Endothelial cell (in vitro differentiated cells): ENCODE data around the gene ITPR3. TPM values are rescaled to one million over a fixed set of nuclear protein-coding genes. Genes with fewer than 3 reads are reported as not detected.
A peak's percentile ranks its signal among the peaks of the same experiment; 100 is the strongest.

ENCODE experiments used
- DNase-seq: peaks from one replicate; pipeline ENCODE4 v3.0.0; 2021; ENCODE audit warnings: low spot score
- H3K27ac Mint-ChIP-seq: one replicate; pipeline ENCODE4 v1.8.0; 2021; ENCODE audit warnings: mixed read lengths, inconsistent platforms; ENCODE audit not compliant: unreplicated experiment
- H3K27me3 Mint-ChIP-seq: one replicate; pipeline ENCODE4 v1.8.0; 2021; ENCODE audit warnings: mild to moderate bottlenecking, moderate library complexity, mixed read lengths, inconsistent platforms; ENCODE audit not compliant: unreplicated experiment
- H3K36me3 Mint-ChIP-seq: one replicate; pipeline ENCODE4 v1.8.0; 2021; ENCODE audit warnings: mild to moderate bottlenecking, low read depth, mixed read lengths, inconsistent platforms; ENCODE audit not compliant: unreplicated experiment
- H3K4me1 Mint-ChIP-seq: one replicate; pipeline ENCODE4 v1.8.0; 2021; ENCODE audit warnings: mild to moderate bottlenecking, mixed read lengths, inconsistent platforms; ENCODE audit not compliant: unreplicated experiment
- H3K4me3 Mint-ChIP-seq: one replicate; pipeline ENCODE4 v1.8.0; 2021; ENCODE audit warnings: mild to moderate bottlenecking, mixed read lengths, inconsistent platforms; ENCODE audit not compliant: unreplicated experiment
- H3K9me3 Mint-ChIP-seq: one replicate; pipeline ENCODE4 v1.8.0; 2021; ENCODE audit warnings: mixed read lengths, inconsistent platforms; ENCODE audit not compliant: unreplicated experiment
- total RNA-seq: library from RNA; stranded (reverse); fragmentation: NEBNext Ultra II Directional; extraction: Animal tissue kit (Norgen Biotek cat#: 25700); gene quantifications from one replicate; pipeline ENCODE4 v1.2.1, GENCODE V29; 2021; ENCODE audit not compliant: unreplicated experiment
- TF ChIP-seq, protein P1 (sequence below): fragments of 200-600 bp; sonication (generic); IDR thresholded peaks from one replicate; pipeline ENCODE4 v1.5.0; 2021; ENCODE audit warnings: antibody characterized with exemption; ENCODE audit not compliant: unreplicated experiment

Gene ITPR3
- total RNA-seq, 1 donor from 2014 or later = 124 TPM

DNA sequence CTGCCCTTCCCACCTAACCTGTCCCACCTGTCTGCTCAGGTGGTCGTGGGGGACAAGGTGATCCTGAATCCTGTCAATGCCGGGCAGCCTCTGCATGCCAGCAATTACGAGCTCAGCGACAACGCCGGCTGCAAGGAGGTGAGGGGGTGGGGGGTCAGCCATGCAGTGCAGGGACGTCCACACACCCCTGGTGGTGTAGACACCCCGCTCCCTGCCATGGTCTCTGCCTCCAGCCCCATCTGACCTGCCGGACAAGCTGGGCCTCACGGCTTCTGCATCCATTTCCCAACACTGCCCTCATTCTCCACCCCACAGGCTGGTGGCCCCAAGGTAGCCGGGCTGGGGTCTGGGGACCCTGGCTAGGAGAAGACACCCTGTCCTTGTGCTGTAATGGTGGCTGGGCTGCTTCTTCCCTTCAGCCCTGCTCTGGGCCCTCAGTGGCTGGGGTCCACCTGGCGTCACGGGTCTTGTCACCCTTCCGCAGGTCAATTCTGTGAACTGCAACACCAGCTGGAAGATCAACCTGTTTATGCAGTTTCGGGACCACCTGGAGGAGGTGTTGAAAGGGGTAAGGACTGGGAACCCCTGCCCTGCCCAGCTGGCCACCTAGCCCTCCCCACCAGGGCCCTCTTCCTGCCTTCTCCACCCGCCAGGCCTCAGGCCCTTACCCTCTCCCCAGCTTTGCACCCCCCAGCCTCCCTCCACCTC lies 38.0 kb downstream of the ITPR3 start:
- TF ChIP-seq, protein P1, sequence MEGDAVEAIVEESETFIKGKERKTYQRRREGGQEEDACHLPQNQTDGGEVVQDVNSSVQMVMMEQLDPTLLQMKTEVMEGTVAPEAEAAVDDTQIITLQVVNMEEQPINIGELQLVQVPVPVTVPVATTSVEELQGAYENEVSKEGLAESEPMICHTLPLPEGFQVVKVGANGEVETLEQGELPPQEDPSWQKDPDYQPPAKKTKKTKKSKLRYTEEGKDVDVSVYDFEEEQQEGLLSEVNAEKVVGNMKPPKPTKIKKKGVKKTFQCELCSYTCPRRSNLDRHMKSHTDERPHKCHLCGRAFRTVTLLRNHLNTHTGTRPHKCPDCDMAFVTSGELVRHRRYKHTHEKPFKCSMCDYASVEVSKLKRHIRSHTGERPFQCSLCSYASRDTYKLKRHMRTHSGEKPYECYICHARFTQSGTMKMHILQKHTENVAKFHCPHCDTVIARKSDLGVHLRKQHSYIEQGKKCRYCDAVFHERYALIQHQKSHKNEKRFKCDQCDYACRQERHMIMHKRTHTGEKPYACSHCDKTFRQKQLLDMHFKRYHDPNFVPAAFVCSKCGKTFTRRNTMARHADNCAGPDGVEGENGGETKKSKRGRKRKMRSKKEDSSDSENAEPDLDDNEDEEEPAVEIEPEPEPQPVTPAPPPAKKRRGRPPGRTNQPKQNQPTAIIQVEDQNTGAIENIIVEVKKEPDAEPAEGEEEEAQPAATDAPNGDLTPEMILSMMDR = no peak
- Mint-ChIP-seq H3K4me3 (no peak overlapping the region), H3K27ac (no peak overlapping the region), H3K9me3 (no peaks in the 10 kb centered on the region), H3K27me3 (peaks cover 31% of the 10 kb centered on the region), H3K4me1 (peaks cover 8% of the 10 kb centered on the region), H3K36me3 (peaks cover 47% of the 10 kb centered on the region)
- no peak for DNase-seq

DNA sequence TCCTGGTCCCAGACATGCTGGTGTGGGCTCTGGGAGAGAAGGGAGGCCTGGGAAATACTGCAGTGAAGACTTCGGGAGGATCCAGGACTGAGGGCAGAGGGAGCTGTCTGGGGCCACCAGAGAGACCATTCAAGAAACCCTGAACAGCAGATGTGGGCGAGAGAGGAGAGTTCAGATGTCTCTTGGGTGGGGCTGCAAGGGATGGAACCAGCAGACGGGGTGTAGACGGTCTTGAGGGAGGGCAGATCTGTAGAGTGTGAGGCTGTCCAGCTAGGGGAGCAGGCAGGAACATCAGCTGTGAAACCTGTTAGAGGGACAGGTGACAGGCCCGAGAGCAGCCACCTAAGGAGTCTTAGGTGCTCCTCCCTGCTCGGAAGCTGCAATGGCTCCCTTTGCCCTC lies 38.9 kb downstream of the ITPR3 start:
- Mint-ChIP-seq H3K36me3 (peaks cover 43% of the 10 kb centered on the region), H3K4me3 (no peak overlapping the region)

DNA sequence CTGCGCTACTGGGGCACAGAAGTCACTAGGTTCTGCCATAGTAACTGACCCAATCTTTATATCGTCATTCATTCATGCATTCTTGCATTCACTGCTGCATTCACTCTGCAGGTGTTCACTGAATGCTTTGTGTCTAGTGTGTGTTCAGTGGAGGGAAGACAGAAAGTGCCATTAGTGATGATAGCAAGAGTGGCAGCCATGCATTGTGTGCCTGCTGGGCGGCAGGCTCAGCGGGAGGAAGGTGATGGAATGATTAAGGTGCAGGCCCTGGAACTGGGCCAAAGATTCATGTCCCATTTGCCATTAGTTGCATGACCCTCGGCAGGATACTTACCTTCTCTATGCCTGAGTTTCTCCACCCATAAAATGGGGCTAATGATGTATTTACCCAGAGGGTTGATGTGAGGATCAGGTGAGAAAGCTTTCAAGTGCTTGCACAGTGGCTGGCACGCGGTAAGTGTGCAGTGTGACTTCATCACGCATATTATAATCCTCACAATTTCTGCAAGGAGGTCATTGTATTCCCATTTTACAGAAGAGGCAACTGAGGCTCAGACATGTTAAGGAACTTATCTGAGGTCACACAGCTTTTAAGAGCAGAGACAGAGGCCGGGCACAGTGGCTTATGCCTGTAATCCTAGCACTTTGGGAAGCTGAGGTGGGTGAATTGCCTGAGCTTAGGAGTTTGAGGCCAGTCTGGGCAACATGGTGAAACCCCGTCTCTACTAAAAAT lies 40.1 kb downstream of the ITPR3 start:
- H3K27ac Mint-ChIP-seq = no peak overlapping the region
- TF ChIP-seq, protein P1 = no peak
- no peaks in the 10 kb centered on the region for H3K9me3 Mint-ChIP-seq
- H3K36me3 Mint-ChIP-seq = peaks cover 49% of the 10 kb centered on the region
- no peaks in the 10 kb centered on the region for H3K4me1 Mint-ChIP-seq
- H3K27me3 Mint-ChIP-seq = peaks cover 33% of the 10 kb centered on the region
- DNase-seq = no peak
- peak overlapping the region; percentile 31 for H3K4me3 Mint-ChIP-seq

More for the DNA sequence above, 38.9 kb downstream of the ITPR3 start:
- Mint-ChIP-seq H3K27me3 (peaks cover 35% of the 10 kb centered on the region), H3K27ac (no peak overlapping the region), H3K9me3 (no peaks in the 10 kb centered on the region), H3K4me1 (peaks cover under 1% of the 10 kb centered on the region)
- TF ChIP-seq, protein P1 = no peak
- DNase-seq = no peak

DNA sequence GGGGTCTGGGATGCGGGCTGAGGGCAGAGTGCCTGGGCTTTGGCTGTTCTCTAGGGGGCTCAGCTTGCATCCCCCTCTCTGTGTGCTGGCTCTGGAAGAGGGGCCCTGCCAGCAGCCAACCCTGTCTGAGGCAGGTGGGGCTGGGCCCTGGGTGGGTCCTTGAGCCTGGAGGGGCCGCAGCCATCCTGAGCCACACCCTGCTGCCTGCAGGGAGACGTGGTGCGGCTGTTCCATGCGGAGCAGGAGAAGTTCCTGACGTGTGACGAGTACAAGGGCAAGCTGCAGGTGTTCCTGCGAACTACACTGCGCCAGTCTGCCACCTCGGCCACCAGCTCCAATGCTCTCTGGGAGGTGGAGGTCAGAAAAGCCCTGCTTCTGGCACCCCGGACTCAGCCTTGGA lies 41.2 kb downstream of the ITPR3 start:
- Mint-ChIP-seq H3K9me3 (no peaks in the 10 kb centered on the region), H3K27me3 (peaks cover 30% of the 10 kb centered on the region), H3K27ac (no peak overlapping the region), H3K4me1 (no peaks in the 10 kb centered on the region), H3K36me3 (peaks cover 48% of the 10 kb centered on the region), H3K4me3 (no peak overlapping the region)
- TF ChIP-seq, protein P1 = no peak
- DNase-seq = no peak

DNA sequence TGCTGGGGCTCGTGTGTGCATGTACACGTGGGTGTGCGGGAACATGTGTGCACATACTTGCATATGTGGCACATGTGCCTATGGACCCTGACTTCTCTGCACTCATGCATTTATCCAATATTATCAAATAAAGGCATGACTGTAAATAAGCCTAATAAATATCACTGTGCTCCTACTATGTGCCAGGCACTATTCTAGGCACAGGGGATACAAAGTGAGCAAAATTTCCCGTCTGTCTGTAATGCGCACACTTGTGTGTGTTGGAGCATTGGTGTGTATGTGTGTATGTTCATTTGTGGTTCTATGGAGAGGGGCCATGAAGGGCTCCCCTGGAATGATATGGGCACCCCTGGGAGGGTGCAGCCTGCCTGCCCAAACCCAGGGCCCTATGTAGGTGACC lies 41.9 kb downstream of the ITPR3 start:
- Mint-ChIP-seq H3K4me3 (peak overlapping the region; percentile 31), H3K27ac (no peak overlapping the region), H3K27me3 (peaks cover 27% of the 10 kb centered on the region), H3K36me3 (peaks cover 43% of the 10 kb centered on the region), H3K9me3 (no peaks in the 10 kb centered on the region), H3K4me1 (no peaks in the 10 kb centered on the region)
- TF ChIP-seq, protein P1 = no peak
- DNase-seq = no peak
